HepG2 (cell line): ENCODE measurements around the gene SLC29A1. TPM values are rescaled to one million over a fixed set of nuclear protein-coding genes. Genes with fewer than 3 reads are reported as not detected.

ENCODE experiments used
- EHMT2 ChIP-seq: fragments of 200-600 bp; sonication (generic); IDR thresholded peaks from 2 replicates; pipeline ENCODE4 v1.7.0; 2017; ENCODE audit warnings: antibody characterized with exemption, low read depth, low read length, borderline replicate concordance
- FOXA3 ChIP-seq: IDR thresholded peaks from 2 replicates; pipeline ENCODE4 v1.6.1; 2016; ENCODE audit warnings: missing genetic modification reagents, missing compliant biosample characterization
- FOXJ3 ChIP-seq: sonication (generic); formaldehyde crosslinking; IDR thresholded peaks from 2 replicates; pipeline ENCODE4 v1.4.0; 2020; ENCODE audit warnings: missing genetic modification reagents, mild to moderate bottlenecking, borderline replicate concordance
- HDAC1 ChIP-seq: sonication (generic); formaldehyde crosslinking; IDR thresholded peaks from 2 replicates; pipeline ENCODE4 v1.5.1; 2020; ENCODE audit warnings: mild to moderate bottlenecking, missing genetic modification reagents
- HDAC2 ChIP-seq: sonication (generic); formaldehyde crosslinking; IDR thresholded peaks from 2 replicates; pipeline ENCODE4 v1.4.0; 2020; ENCODE audit warnings: missing genetic modification reagents
- HMG20B ChIP-seq: conservative IDR thresholded peaks from 2 replicates; pipeline ENCODE4 v1.6.1; 2016; ENCODE audit warnings: missing genetic modification reagents, missing compliant biosample characterization
- JUNB ChIP-seq: sonication (generic); formaldehyde crosslinking; IDR thresholded peaks from 2 replicates; pipeline ENCODE4 v1.8.0; 2022; ENCODE audit warnings: missing genetic modification reagents, mild to moderate bottlenecking, borderline replicate concordance
- MAX ChIP-seq: IDR thresholded peaks from 2 replicates; pipeline ENCODE4 v1.6.1; 2012; ENCODE audit warnings: inconsistent platforms
- NFRKB ChIP-seq: fragments of 450-650 bp; IDR thresholded peaks from 2 replicates; pipeline ENCODE4 v1.6.1; 2017
- PAF1 ChIP-seq: IDR thresholded peaks from 2 replicates; pipeline ENCODE4 v1.6.1; 2016; ENCODE audit warnings: missing genetic modification reagents, missing compliant biosample characterization
- PHF21A ChIP-seq: sonication (generic); formaldehyde crosslinking; IDR thresholded peaks from 2 replicates; pipeline ENCODE4 v1.5.0; 2020; ENCODE audit warnings: mild to moderate bottlenecking, missing genetic modification reagents
- RBFOX2 ChIP-seq: fragments of 200-400 bp; formaldehyde crosslinking; IDR thresholded peaks from 2 replicates; pipeline ENCODE4 v1.6.1; 2017; ENCODE audit warnings: low read depth, mild to moderate bottlenecking, low read length
- RFX3 ChIP-seq: IDR thresholded peaks from 2 replicates; pipeline ENCODE4 v1.6.1; 2016; ENCODE audit warnings: missing biosample characterization, missing genetic modification reagents
- SATB2 ChIP-seq: sonication (generic); formaldehyde crosslinking; IDR thresholded peaks from 2 replicates; pipeline ENCODE4 v1.5.0; 2020; ENCODE audit warnings: missing genetic modification reagents
- SNAPC5 ChIP-seq: sonication (generic); formaldehyde crosslinking; IDR thresholded peaks from 2 replicates; pipeline ENCODE4 v1.8.1; 2023; ENCODE audit warnings: mild to moderate bottlenecking, missing genetic modification reagents, borderline replicate concordance
- SP4 ChIP-seq: sonication (generic); formaldehyde crosslinking; IDR thresholded peaks from 2 replicates; pipeline ENCODE4 v1.8.1; 2023; ENCODE audit warnings: mild to moderate bottlenecking, missing genetic modification reagents
- SRF ChIP-seq: IDR thresholded peaks from 2 replicates; pipeline ENCODE4 v1.6.1; 2011; ENCODE audit warnings: mild to moderate bottlenecking, low read depth, low read length, moderate library complexity
- ZFP36L1 ChIP-seq: sonication (generic); formaldehyde crosslinking; IDR thresholded peaks from 2 replicates; pipeline ENCODE4 v1.8.0; 2022; ENCODE audit warnings: mild to moderate bottlenecking, missing genetic modification reagents, moderate library complexity
- ZFP62 ChIP-seq: sonication (generic); formaldehyde crosslinking; IDR thresholded peaks from 2 replicates; pipeline ENCODE4 v1.4.0; 2020; ENCODE audit warnings: missing genetic modification reagents
- ZMYM2 ChIP-seq: sonication (generic); formaldehyde crosslinking; IDR thresholded peaks from 2 replicates; pipeline ENCODE4 v1.8.0; 2022; ENCODE audit warnings: mild to moderate bottlenecking, missing genetic modification reagents
- ZNF136 ChIP-seq: sonication (generic); formaldehyde crosslinking; IDR thresholded peaks from 2 replicates; pipeline ENCODE4 v1.8.1; 2022; ENCODE audit warnings: low read depth, mild to moderate bottlenecking, moderate library complexity, missing genetic modification reagents
- ZNF143 ChIP-seq: sonication (generic); formaldehyde crosslinking; IDR thresholded peaks from 2 replicates; pipeline ENCODE4 v1.4.0; 2020; ENCODE audit warnings: missing genetic modification reagents
- ZNF337 ChIP-seq: sonication (generic); formaldehyde crosslinking; IDR thresholded peaks from 2 replicates; pipeline ENCODE4 v1.5.1; 2020; ENCODE audit warnings: missing genetic modification reagents, low read depth, mild to moderate bottlenecking, borderline replicate concordance
- ZNF503 ChIP-seq: sonication (generic); formaldehyde crosslinking; IDR thresholded peaks from 2 replicates; pipeline ENCODE4 v1.4.0; 2020; ENCODE audit warnings: missing genetic modification reagents
- ZNF580 ChIP-seq: IDR thresholded peaks from 2 replicates; pipeline ENCODE4 v1.6.1; 2016; ENCODE audit warnings: low read depth, borderline replicate concordance
- ZNF605 ChIP-seq: sonication (generic); formaldehyde crosslinking; IDR thresholded peaks from 2 replicates; pipeline ENCODE4 v1.8.0; 2022; ENCODE audit warnings: mild to moderate bottlenecking, missing genetic modification reagents
- ZNF619 ChIP-seq: sonication (generic); formaldehyde crosslinking; IDR thresholded peaks from 2 replicates; pipeline ENCODE4 v1.4.0; 2020; ENCODE audit warnings: mild to moderate bottlenecking, missing genetic modification reagents
- ZNF737 ChIP-seq: sonication (generic); formaldehyde crosslinking; IDR thresholded peaks from 2 replicates; pipeline ENCODE4 v1.5.0; 2020; ENCODE audit warnings: missing genetic modification reagents, mild to moderate bottlenecking, borderline replicate concordance
- ZNF777 ChIP-seq: sonication (generic); formaldehyde crosslinking; IDR thresholded peaks from 2 replicates; pipeline ENCODE4 v1.4.0; 2020; ENCODE audit warnings: missing genetic modification reagents
- ZNF879 ChIP-seq: sonication (generic); formaldehyde crosslinking; IDR thresholded peaks from 2 replicates; pipeline ENCODE4 v1.8.1; 2023; ENCODE audit warnings: missing genetic modification reagents
- ZSCAN22 ChIP-seq: sonication (generic); formaldehyde crosslinking; IDR thresholded peaks from 2 replicates; pipeline ENCODE4 v1.4.0; 2020; ENCODE audit warnings: mild to moderate bottlenecking, missing genetic modification reagents
- ZSCAN9 ChIP-seq: IDR thresholded peaks from 2 replicates; pipeline ENCODE4 v1.6.1; 2016; ENCODE audit warnings: borderline replicate concordance
- polyA plus RNA-seq, 8 experiments: library from polyadenylated mRNA; depleted of rRNA in 3 of 8; stranded (reverse) in 7 of 8; unstranded in 1 of 8; fragments of >200 nt; fragmentation: Illumina TruSeq in 4 of 8; extraction: Trizol in 4 of 8; gene quantifications; 2 replicates each; pipeline versions ENCODE4 v1.2.1 to v1.2.3, GENCODE V29; 2011 to 2016; ENCODE audit warnings: low read depth in 4 of 8, missing spikeins in 1 of 8, mixed read lengths in 1 of 8; ENCODE audit not compliant: insufficient read depth in 1 of 8
- total RNA-seq, 5 experiments: library from RNA; depleted of rRNA; stranded (reverse); fragments of >200 nt; fragmentation: Illumina TruSeq; extraction: Trizol; gene quantifications; 2 replicates each; pipeline ENCODE4 v1.2.3, GENCODE V29; 2016; ENCODE audit warnings: low read depth in 1 of 5

The SLC29A1 gene
- total and polyA plus RNA-seq, 2 of the 13 experiments (the other 11 are each of a cell fraction or from before 2014, with no cell fraction given): 43.2 to 106 TPM

- TF ChIP-seq ZNF619 (CRISPR knock-in tag) (0 out of 2 replicates have a peak, but pooled peaks have one; percentile 2), ZNF777 (CRISPR knock-in tag) (peak; percentile 63), ZNF503 (peak; percentile 63; the same call in 1 of the 2 replicates), SRF (0 out of 2 replicates have a peak, but pooled peaks have one; percentile 3), RFX3 (peak; percentile 29; the same call in 1 of the 2 replicates), SATB2 (peak; percentile 62), PAF1 (CRISPR knock-in tag) (no peak), SNAPC5 (CRISPR knock-in tag) (no peak), SP4 (CRISPR knock-in tag) (peak; percentile 55), JUNB (CRISPR knock-in tag) (no peak), ZFP36L1 (CRISPR knock-in tag) (no peak; the same call in 1 of the 2 replicates), FOXJ3 (CRISPR knock-in tag) (peak; percentile 77), MAX (peak; percentile 80; the same call in 1 of the 2 replicates), ZSCAN9 (CRISPR knock-in tag) (0 out of 2 replicates have a peak, but pooled peaks have one; percentile 57), ZNF136 (no peak), NFRKB (no peak), PHF21A (CRISPR knock-in tag) (peak; percentile 64), ZNF143 (CRISPR knock-in tag) (peak; percentile 58; the same call in 1 of the 2 replicates), ZNF879 (no peak; the same call in 1 of the 2 replicates), RBFOX2 (peak; percentile 2; the same call in 1 of the 2 replicates), ZMYM2 (no peak), HDAC1 (CRISPR knock-in tag) (peak; percentile 66), ZNF605 (peak; percentile 37; the same call in 1 of the 2 replicates), FOXA3 (CRISPR knock-in tag) (peak; percentile 86), HDAC2 (CRISPR knock-in tag) (peak; percentile 32; the same call in 1 of the 2 replicates), ZSCAN22 (CRISPR knock-in tag) (no peak), ZNF580 (CRISPR knock-in tag) (peak; percentile 65), ZFP62 (CRISPR knock-in tag) (no peak), ZNF337 (CRISPR knock-in tag) (no peak), ZNF737 (CRISPR knock-in tag) (0 out of 2 replicates have a peak, but pooled peaks have one; percentile 86), EHMT2 (no peak), HMG20B (CRISPR knock-in tag) (no peak; the same call in none of the 2 replicates)
These were observed 23.4 kb downstream of the SLC29A1 start, which contains the start of gene HSP90AB1 (continued) for GRCh38 chr6:44246663-44247337.
